GM12892 (cell line): Measurements from ENCODE around the gene FGR.

ENCODE experiments used
- POLR2A ChIP-seq: IDR thresholded peaks from 2 replicates; pipeline ENCODE4 v1.6.1; 2011; ENCODE audit warnings: low read depth, low read length, control low read depth
- POLR2AphosphoS5 ChIP-seq: IDR thresholded peaks from 2 replicates; pipeline ENCODE4 v1.6.1; 2011; ENCODE audit warnings: low read depth, low read length, control low read depth
- TAF1 ChIP-seq: IDR thresholded peaks from 2 replicates; pipeline ENCODE4 v1.6.1; 2011; ENCODE audit warnings: low read depth, mild to moderate bottlenecking, control low read depth, low read length, borderline replicate concordance

- TF ChIP-seq POLR2A: no peak
- no peak for TF ChIP-seq POLR2AphosphoS5
- no peak for TF ChIP-seq TAF1
These were observed 41.4 kb upstream of the FGR start for GRCh38 chr1:27676410-27676809.
